Activated naive CD4-positive, alpha-beta T cell treated with anti-CD3 and anti-CD28 coated beads, Interleukin-2, amount 50 U/mL, for 16 hours (primary cell): ENCODE measurements around the gene RRP1.
"Not testable (repeated sequence)": the region's sequence is repeated elsewhere in the genome, so short reads cannot be mapped to it uniquely, and the experiment has no call there.

Source experiments
- DNase-seq: peaks from one replicate; pipeline ENCODE4 v3.0.0-alpha.2; 2020

Gene RRP1

DNA sequence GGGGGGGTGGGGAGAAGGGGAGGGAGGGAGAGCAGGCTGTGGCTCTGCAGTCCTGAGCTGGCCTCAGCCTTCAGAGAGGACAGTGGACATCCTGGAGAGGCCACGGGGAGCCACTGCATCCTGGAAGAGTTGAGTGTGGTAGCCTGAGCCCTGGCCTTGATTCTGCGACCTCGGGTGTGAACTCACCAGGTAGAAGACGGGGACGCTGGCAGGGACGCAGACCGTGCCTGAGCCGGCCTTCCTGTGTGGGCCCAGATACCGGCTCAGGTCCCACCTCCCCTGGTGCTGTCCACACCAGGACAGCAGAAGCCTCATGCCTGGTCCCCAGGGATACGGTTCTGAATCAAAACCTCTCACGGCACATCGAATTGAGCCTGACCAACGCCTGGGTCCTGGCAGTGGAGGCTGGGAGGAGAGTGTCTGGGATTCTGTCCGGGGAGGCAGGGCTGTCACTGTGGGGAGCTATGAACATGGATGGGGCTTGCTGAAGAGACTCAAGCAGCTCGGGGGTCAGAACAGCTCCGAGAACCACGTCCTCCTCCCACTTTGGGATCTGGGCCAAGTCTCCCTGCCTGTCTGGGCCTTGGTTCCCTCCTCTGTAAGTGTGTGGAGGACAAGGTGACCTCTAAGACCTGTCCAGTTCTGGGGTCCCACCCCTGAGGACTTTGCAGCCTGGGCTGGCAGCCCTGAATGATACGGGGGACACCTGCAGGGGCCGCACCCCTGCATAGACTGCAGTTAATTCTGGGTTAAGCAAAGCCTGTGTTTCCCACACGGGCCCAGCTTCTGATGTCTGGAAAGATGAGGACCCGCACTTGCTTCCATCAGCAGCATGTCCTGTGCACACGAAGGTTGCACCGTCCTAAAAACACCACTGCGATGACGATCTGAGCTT is 30.4 kb downstream of the RRP1 start:
- no peak for DNase-seq

DNA sequence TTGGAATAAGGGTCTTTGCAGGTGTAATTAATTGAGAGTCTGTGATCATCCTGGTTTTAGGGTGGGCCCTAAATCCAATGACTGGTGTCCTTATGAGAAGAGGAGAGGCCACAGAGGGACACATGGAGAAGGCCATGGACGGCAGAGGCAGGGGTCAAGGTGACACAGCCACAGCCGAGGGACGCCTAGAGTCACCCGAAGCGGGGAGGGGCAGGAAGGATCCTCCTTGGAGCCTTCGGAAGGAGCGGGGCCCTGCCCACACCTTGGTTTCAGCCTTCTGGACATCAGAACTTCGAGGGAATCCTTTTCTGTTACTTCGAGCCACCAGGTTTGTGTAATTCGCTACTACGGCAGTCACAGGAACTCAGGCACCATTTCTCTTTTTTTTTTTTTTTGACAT is 31.1 kb downstream of the RRP1 start:
- no peak for DNase-seq

DNA sequence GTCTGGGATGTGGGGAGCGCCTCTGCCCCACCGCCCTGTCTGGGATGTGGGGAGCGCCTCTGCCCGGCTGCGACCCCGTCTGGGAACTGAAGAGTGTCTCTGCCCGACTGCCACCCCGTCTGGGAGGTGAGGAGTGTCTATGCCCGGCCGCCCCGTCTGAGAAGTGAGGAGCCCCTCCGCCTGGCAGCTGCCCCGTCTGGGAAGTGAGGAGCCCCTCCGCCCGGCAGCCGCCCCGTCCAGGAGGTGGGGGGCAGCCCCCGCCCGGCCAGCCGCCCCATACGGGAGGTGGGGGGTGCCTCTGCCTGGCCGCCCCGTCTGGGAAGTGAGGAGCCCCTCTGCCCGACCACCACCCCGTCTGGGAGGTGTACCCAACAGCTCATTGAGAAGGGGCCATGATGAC is 32.8 kb downstream of the RRP1 start:
- not testable (repeated sequence) for DNase-seq

DNA sequence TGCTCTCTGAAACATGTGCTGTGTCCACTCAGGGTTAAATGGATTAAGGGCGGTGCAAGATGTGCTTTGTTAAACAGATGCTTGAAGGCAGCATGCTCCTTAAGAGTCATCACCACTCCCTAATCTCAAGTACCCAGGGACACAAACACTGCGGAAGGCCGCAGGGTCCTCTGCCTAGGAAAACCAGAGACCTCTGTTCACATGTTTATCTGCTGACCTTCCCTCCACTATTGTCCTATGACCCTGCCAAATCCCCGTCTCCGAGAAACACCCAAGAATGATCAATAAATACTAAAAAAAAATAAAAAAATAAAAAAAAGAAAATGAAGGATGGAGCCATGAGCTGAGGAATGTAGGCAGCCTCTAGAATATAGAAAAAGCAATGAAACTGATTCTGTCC is 33.4 kb downstream of the RRP1 start:
- DNase-seq, result not testable (repeated sequence)

DNA sequence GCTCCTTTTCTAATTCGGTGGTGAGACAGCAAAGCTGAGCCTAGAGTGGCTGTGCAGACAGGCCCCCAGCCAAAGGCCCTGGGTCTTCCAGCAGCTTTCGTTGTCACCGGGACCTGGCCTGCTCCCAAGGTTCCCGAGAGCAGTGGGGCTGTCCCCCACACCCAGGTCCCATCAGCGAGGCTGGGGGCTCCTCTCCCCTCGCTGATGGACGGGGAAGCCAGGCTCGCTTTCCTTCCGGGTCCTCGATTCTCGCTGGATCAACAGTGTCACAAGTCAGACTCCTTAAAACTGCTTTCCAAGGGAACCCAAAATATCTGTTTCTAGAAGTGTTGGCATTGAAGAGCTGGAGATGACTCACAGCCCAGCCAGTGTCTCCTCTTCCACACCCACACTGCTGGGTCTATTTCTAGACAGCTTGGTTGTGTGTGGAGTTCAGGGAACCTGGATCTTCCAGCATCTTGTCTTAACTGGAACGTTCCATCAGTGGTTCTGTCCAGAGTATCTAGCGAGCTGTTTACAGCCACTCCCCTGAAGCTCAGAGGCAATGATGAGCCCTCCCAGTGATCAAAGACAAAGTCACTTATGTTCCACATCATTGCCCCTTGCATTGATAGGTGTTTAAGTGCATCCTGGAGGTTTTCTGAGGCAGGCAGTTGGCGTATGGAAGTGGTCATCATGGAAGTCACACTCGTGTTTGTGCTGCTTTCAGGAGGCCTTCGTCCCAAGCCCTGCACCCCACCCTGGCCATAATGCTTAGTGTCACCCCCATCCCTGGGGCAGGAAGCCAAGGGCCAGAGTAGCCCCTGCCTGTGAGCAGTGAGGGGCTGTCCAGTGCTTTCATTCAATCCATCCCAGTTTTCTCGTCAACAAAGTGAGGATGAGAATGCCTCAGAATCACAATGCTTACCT is 35.2 kb downstream of the RRP1 start:
- no peak for DNase-seq

DNA sequence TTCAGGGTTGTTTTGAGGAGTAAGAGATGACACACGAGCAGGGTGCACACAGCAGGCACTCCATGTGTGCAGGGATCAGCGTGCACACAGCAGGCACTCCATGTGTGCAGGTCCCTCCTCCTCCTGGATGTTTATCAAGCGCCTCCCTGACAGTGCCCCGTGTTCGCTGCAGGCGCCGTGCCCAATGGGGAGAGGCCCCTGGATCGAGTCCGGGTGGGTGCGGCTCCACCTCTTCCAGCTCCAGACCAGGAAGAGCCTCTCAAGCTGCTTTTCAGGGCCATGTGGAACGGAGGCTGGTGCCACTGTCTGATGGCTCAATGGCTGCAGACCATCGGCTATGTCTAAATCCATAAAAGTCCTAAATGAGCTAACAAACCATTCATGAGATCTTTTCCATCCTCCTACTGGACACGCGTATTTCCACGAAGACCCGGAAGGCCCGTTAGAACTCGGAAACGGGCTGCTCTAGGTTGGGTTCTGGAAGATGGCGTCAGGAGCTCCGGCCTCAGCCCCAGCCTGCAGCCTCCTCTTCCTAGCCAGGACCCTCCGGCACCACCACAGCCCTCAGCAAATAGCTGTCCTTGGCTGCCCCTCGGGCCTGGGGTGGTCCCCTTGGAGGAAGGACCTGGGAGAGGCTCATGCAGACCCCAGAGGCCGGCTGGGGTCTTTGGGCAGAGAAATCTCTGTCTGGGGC is 36.0 kb downstream of the RRP1 start:
- no peak for DNase-seq

DNA sequence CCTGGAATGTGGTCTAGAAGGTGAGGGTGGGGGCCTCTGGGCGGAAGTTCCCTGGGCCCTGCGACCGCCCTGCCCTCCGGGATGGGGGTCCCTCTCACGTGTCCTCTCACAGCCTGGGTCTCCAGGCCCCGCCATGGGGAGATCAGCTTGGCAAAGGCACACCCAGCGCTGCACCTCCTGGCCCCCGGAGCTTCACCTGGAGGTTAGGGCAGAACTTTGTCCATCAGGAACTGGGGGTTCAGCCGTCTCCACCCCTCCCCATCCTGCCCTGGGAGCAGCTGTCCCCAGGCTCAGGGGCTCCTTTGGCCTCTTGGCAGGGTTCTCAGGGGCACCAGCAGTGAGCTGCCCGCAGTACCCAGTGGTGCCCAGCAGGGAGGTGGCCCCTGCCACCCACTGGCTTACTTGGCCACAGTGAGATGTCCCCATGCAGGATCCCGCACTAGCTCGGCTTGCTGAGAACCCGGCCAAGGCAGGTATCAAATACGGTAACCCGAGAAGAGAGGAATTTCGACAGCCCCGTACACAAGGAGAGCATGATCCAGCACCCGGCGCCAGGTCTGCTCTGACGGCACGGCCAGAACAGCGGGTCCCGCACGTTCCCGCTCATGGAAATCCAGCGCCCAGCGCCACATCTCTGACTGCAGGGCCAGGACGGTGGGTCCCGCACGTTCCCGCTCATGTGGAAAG is 36.7 kb downstream of the RRP1 start:
- DNase-seq, result no peak

DNA sequence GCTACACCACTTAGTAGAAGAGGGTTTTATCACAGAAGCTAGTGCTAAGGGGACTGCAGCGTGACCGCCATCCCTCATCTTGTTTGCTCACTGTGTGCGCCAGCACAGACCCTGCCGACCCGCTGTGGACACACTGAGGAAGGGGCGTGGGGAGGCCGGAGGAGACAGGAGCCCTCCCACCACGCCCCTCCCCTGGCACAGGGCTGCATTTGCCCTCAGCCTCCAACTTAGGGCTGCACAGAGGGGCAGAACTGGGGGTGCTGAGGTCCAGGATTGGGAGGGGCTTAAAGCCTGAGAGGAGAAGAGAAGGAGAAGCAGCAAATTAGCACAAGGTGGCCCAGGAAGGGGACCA is 37.2 kb downstream of the RRP1 start:
- no peak for DNase-seq

DNA sequence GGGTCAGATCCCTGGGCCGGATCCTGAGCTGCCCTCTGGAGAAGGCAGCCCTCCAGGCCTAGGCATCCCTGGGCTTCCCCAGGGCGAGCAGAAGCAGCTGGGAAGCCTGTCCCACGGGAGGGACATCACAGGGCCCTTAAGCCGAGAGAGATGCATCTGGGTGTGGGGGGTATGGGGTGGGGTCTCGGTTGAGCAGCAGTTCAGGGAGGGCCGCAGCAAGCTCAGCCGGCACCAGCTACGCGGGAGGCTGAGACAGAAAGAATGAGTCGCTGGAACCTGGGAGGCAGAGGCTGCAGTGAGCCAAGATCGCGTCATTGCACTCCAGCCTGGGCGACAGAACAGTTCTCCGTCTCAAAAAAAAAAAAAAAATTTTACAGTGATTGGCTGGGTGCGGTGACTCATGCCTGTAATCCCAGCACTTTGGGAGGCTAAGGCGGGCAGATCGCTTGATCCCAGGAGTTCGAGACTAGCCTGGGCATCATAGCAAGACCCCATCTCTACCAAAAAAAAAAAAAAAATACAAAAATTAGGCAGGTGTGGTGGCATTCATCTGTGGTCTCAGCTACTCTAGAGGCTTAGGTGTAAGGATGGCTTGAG is 37.7 kb downstream of the RRP1 start:
- no peak for DNase-seq

DNA sequence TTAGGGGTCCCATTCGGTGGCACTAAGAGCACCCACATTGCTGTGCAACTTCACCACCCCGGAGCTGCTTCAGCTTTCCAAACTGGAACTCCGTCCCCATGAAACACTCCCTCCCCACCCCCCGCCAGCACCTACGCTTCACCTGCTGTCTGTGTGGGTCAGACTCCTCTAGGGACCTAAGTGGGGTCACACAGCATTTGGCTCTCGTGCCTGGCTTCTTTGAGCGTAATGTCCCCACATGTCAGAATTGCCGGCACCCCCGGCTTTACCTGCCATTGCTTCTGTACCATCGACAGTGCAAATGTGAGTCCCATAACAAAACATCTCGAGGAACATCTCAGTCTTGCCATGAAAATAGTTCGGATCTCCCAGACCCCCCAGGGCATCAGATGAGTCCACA is 39.8 kb downstream of the RRP1 start:
- DNase-seq, result no peak

DNA sequence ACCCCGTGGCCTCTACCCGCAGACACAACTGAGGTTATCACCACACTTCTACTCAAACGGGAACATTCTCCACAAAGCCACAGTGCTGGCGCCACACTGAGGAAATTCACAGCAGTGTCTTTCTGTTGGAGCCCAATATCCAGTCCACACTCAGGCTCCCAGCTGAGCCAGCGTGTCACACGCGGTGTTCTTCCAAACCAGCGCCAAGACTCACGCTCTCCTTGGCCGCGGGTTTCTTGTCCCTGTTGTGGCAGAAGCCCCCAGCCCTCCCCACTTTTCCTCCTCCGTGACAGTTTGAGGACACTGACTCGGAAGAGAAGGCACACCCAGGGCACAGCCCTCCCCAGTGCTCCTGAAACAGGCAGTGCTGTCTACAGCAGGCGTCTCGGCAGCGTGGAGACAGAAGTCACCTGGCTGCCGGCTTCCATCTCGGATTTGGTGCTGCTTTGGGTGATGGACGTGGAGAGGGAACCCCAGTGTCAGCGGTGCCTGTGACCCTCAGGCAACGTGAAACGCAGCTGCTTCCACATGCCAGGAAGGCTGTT is 40.3 kb downstream of the RRP1 start:
- no peak for DNase-seq

DNA sequence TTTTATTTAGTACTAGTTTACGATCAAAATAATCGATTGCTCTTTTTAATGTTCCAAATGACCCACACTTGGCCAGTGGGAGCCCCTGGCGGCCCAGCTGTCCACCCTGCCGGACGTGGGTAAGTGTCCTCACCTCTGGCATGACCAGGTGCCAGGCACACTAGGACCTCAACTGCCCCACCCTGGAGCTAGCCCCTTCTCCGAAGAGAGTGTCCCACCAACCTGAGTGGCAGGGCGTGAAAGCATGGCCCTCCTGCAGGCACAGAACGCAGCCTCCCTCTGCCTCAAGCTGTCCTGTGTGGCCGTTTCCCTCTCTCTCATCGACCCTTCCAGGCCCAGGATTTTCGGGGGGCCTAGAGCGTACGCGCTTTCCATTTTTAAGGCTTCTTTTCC is 42.8 kb downstream of the RRP1 start:
- no peak for DNase-seq

DNA sequence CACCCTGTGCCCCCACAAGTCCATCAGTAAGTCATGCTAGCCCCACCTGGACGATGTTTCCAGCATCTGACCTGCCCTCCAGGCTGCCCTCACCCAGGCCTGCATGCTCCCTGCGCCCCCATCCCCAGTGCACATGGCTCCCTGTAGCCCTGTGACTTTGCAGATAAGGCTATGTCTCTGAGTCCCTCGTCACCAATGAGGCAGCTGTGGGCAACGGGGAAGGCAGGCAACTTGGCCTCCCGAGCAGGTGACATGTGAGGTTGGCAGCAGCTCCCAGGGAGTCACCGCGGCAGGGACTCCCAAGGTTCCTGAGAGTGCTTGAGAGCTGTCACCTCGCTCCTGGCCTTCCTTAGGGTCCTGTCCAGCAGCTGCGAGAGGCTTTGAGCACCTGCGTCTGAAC is 43.3 kb downstream of the RRP1 start:
- no peak for DNase-seq

DNA sequence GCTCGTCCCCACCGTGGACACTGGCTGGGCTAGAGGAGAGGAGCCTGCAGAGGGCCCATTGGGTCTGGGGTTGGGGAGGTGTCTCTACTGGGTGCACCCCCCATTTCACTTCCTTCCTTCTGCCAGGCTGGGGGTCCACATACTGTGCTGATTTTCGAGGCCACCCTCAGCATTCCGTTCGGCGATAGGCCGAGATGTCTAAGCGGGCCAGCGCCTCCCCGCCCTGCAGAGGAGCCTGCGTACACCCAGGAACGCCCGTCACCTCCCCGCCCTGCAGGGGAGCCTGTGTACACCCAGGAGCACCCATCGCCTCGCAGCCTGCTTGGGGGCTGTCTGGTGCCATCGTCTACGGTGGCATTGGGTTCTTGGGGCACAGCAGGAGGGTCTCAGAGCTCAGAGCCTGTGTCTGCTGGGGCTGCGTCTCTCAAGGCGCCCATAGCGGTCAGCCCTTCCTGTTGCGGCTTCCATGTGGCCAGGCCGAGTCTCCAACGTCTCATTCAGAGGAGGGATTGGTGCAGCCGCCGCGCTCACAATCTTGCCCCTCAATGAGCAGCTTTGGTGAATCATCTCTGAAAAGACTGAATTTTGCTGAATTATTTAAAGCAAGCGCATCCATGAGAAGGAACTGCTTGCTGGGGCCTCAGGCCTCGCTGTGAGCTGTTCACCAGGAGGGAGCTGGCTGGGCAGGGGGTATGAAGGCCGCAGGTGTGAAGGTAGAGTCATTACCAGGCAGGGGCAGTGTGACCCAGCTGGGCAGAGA is 44.9 kb downstream of the RRP1 start:
- no peak for DNase-seq

DNA sequence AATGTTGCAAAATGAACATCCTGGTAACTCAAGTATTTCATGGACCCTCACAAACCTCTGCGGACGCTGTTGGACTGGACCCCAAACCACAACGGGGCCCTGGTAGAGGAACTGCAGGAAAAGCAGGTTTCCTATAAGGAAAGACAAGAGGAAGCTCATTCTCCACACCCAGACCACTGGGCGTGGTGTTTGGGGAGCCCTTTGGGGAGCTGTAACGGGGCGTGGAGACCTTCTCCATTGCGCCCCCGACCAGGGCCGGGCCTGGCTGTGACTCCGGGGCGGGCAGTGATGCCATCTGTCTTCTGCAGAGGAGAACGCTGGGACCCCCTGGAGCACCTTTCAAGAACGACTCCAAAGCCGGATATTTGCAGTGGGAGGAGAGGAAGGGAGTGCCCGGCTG is 45.7 kb downstream of the RRP1 start:
- no peak for DNase-seq

DNA sequence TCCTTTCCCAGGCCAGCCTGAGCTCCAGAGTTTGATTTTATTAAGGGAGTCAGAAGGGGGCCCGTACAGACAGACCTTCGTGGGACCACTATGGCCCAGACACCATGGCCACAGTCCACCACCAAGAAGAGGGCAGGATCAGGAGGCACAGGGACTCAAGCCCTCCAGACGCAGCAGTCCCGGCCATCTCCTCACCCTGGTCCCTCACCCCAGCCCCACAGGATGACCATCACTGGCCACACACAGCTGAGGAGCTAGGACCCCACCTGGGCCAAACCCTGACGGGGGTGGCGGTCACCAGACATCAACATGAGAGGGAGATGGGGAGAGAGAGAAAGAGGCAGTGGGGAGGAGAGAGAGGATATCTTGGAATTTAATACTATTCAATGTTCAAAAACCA is 46.5 kb downstream of the RRP1 start:
- no peak for DNase-seq

DNA sequence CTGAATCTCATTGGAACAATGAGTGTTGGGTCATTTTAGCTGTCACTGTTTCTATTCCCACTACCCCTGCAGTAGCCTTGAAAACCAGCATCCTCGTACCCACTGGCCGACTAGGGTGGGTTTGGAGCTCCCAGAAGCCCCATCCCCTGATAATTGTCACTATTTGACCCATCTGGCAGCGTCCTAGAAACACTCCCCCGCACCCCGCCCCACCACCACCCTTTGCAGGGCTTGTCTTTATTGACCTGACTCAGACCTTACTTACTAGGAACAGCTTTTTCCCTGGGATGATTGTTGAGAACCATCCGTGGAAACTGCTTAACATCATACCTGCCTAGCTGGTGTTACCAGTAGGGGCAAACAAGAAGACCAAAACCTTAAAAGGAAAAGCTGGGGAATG is 47.2 kb downstream of the RRP1 start:
- no peak for DNase-seq

DNA sequence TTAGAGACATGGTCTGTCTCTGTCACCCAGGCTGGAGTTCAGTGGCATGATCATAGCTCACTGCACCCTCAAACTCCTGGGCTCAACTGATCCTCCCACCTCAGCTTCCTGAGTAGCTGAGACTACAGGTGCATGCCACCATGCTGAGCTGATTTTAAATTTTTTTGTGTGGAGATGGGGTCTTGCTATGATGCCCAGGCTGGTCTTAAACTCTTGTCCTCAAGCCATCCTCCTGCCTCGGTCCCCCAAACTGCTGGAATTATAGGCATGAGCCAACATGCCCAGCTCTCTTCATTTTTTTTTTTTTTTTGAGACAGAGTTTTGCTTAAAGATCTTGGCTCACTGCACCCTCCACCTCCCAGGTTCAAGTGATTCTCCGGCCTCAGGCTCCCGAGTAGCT is 50.9 kb downstream of the RRP1 start:
- no peak for DNase-seq

DNA sequence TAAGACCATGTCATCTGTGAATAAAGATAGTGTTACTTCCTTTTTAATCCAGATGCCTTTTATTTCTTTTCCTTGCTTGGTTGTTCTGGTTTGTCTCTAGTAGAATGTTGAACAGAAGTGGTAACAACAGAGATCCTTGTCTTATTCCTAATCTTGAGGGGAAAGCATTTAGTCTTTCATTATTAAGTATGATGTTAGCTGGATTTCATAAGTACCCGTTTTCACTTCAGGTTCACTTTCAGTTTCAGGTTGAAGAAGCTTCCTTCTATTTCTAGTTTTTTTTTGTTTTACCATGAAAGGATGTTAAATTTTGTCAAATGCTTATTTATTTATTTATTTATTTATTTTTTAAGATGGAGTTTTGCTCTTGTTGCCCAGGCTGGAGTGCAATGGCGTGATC is 53.4 kb downstream of the RRP1 start:
- no peak for DNase-seq

DNA sequence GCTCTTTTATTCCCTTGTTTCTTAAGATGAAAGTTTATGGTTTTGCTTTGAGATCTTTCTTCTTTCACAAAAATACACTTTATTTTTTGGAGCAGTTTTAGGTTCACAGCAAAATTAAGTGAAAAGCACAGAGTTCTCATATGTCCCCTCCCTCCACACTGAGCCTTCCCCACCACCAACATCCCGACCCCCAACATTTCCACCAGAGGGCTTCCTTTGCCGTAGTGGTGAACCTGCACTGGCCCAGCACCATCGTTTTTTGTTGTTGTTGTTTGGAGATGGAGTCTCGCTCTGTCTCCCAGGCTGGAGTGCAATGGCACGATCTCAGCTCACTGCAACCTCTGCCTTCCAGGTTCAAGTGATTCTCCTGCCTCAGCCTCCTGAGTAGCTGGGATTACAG is 55.5 kb downstream of the RRP1 start:
- DNase-seq, result not testable (repeated sequence)

DNA sequence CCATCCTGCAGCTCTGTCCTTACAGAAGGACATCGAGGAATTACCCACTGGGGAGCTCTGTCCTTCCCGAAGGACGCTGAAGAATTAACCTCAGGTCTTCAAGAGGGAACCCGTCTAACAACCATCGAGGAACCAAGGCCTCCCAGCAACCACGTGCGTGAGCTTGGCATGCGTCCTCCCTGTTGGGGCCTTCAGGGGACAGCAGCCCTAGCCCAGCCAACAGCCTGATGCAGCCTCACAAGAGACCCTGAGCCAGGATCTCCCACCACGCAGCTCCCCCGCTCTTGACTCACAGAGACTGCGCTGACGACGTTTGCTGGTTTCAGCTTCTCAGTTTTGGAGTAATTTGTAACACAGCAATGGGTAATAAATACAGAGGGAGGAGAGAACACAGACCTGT is 56.0 kb downstream of the RRP1 start:
- no peak for DNase-seq
